Hematopoietic multipotent progenitor cell treated with erythropoietin and hydrocortisone succinate and interleukin-3 and kit ligand, for 6 days (in vitro differentiated cells): Measurements from ENCODE around the gene GABRQ.
A peak's percentile ranks its signal among the peaks of the same experiment; 100 is the strongest.

Experiments
- DNase-seq: peaks from one replicate; pipeline ENCODE4 v3.0.0-alpha.2; 2015

Gene GABRQ

DNA sequence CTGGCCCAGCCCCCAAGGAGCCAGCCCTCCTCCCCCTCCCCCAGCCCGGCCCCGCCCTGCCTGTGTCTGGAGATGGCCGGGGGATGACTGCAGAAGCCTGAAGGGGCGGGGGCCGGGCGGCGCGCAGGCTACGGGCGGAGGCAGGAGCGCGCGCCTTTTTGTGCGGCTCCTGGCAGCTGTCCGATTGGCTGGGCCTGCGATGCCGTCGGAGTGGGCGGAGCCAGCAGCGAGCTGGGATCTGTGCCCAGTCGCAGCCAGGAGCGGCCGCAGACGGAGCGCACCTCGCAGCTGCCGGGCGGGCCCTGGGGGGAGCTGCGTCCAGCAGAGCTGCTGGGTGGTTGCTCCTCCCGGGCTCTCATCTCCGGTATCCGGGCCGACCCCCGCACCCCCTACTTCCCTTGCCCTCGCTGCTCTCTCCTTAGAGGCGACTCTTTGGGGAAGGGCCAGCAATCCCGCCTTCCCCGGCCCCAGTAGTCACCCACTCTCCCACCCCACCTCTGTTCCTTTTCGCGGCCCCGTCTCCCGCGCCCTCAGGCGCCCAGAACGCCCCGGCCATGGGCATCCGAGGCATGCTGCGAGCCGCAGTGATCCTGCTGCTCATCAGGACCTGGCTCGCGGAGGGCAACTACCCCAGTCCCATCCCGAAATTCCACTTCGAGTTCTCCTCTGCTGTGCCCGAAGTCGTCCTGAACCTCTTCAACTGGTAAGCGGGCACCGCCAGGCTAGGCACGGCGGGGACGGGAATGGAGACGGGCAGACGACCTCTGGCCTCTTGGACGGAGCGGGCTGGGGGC, at the start of gene GABRQ:
TSS of gene GABRQ (plus strand) at position 247 of the 794 bp plus-strand sequence. CDS start at position 555, 308 bp downstream.
- DNase-seq: peak; percentile 44

DNA sequence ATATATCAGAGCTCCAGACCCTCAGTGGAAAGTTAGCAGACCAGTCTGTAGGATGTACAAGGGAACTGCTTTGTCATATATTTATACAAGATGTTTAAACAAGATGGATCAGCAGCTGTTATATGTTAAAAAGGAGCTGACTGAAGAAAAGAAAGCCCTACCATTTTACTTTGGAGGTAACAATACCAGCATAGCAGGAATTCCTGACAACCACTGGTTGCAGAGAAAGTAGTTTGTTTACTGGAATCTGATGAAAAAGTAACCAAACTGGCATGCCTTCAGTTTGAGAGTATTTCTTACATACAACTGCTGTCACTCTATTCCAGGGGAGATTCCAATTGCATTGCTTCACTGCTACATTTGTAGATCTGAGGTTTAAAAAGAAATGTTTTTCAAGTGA, 49.5 kb upstream of the GABRQ start:
- no peak for DNase-seq

DNA sequence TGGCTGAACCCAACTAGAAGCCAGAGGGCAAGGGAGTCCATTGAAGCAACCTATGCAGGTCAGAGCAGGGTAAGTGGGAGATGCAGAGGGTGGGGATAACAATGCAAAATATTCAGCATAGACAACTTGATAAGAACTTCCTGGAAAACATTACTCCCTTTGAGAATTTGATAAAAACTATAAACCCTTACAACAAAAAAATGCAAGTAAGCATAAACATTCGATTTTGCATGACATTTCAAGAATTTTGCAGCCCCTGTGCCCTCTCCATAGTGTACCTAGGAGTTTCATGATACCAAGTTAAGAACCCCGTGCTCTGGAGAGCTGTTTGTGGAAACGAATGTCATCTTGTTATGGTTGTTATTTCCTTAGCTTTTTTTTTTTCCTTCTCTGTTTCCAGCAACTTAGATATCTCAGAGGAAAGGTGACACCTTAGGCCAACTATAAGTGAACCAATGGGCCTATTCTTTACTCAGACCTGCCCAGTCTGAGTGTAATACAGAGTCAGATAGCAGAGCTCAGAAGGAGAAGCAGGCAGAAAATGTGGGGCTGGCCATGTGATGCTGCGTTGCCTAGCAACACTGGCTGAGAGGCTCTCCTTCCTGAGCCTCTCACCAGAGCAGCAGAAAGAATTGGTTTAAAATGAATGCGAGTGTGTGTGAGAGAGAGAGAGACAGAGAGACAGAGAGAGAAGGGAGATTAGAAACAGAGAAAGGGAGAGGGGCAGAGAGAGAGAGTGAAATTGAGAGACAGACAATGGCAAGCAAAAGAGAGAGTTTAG, 36.7 kb upstream of the GABRQ start:
- no peak for DNase-seq

DNA sequence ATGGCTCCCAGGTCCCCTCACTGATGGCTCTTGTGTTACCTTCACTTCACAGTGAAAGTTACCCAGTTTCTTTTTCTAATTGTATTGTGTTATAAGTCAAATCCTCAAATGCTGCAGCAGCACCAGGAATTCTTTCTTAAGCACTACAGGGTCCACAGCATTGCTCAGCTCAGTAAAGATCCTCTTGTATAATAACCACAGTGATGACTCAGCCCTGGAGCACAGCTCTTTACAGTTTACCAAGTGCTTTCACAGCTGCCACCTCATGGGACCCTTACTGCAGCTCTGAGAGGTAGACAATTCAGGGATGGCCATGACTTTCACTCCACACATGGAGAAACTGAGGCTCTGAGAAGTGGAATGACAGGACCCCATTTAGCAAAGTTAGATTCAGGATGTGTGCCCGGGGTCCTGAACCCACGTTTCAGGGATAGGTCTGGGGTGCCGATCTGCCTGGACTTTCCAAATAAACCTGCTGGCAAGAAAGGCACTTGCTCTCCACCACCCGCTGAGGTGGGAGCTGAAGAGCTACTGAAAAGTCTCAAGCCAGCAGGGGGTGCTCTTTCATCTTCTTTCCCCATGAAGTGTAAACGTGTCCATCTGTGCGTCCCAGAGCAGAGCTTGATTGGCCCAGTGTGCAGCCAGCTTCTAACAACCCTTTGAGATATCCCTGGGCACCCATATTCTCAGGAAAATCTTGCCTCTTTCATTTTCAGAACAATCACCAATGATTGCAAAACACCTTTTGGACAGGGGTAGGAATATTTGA, 35.7 kb upstream of the GABRQ start:
- peak; percentile 12 for DNase-seq

DNA sequence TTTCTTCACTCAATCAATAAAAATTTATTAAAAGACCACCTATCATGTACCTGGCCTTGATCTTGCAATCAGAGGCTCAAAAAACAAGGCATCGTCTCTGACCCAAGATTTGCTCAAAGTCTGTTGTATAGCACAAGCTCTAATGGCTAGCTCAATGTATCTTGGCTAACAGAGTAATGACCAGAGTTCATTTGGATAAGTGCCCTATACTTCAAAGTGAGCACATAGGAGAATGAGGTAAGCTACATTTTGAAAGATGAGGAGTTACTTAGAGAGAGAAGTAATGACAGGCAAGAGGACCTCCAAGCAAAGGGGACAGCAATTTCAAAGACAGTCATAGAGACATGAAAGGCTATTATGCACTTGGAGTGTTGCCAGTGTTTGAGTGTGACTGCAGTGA, 22.9 kb upstream of the GABRQ start:
- no peak for DNase-seq

DNA sequence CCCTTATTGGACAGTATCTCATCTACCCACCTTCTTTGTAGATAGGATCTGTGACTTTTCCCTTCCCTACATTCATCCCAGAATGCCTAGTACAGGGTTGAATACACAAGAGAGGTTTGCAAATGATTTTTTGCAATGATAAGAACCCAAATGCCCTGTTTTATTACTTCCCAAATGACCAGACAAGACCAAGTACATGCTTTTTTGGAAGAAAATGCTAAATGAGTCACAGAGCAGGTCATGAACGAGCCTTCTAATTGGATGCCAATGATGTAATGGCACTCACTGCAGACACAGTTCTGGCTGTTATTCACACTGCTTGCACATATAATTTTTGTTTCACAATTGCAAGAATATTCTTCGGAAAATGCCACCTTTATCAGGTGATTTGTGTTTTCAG, 17.8 kb upstream of the GABRQ start:
- no peak for DNase-seq

DNA sequence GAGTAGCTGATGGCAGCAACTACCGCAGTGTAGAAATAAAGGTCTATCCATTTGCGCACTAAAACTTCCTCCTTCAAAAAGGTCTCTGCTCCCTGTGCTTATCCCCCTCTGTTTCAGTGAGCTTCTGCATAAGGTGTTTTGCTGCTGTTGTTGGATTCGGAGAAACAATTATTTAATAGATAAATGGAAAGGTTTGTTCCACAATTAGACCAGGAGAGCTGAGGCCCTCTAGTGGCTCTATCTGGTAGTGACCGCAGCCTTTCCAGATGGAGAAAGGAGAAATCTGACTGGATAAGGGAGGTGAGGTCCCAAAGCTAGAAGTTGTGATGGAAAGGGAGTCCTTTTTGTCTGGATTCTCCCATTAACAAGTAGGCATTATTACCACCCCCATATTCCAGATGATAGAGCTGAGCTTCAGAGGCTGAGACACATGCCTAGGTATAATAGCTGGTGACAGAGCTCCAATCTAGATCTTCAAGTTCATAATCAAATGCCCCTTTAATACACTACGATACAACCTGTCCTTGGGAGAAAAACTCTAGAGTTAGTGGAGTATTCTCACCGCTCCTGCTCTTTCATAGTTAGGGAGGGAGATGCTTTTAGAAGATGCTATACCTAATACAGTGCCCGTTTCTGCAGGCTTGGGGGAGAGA, 5.1 kb upstream of the GABRQ start:
- DNase-seq: peak; percentile 50

DNA sequence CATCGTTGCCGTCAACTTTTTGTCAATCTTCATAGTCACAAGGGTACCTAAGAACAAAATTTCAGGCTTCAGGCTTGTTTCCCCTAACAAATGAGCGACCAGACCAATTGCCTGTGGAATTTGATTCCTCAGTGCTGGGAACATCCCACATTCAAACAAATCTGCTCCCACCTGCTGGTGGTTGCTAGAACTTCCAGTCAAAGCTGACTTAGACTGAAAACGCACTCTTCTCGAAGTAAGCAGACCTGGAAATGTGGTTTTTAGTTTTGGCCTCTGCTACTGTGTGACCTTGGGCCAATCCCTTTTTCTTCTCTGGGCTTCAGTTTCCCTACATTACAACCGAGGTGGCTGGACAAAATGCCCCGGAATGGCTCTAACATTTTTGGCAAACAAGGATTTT, 1.8 kb upstream of the GABRQ start:
- peak; percentile 39 for DNase-seq

DNA sequence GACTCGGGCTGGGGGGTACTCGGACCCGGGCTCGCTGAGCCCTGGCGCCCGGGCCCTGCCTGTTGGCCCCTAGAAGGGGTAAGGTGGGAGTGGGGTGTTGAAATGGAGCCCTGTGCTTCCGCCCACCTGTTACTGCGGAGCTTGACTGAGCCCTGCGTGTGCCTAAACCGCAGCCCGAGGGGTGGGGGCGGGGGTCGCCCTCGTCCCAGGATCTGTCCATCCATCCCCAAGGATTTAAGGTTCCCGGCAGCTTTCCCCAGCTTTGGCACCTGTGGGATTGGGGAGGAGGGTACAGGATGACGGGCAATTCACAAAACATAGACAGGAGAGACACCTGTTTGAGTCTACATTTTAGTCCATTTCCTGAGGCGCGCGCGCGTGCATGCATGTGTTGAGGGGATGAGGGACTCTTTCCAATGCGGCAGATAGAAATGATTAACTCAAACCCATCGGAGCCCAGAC, 779 bp downstream of the GABRQ start:
- DNase-seq: no peak

DNA sequence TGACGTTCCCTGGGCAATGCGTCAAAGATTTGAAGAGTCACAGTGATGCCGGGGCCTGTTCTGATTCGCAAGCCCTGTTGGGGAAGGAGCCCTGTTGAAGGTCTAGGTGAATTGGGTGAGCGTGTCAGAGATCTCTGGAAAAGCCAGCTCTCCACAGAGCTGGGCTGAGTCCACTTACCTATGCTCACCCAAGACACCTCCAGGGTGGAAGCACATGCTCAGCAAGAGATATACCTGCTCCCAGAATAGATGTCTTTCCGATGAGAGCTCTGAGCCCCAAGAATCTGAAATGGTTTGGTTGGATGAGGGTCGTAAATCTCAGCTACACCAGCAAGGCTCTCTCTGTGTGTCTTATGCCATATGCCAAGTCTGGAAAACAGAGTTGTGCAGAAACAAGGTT, 1.7 kb downstream of the GABRQ start:
- DNase-seq: no peak

DNA sequence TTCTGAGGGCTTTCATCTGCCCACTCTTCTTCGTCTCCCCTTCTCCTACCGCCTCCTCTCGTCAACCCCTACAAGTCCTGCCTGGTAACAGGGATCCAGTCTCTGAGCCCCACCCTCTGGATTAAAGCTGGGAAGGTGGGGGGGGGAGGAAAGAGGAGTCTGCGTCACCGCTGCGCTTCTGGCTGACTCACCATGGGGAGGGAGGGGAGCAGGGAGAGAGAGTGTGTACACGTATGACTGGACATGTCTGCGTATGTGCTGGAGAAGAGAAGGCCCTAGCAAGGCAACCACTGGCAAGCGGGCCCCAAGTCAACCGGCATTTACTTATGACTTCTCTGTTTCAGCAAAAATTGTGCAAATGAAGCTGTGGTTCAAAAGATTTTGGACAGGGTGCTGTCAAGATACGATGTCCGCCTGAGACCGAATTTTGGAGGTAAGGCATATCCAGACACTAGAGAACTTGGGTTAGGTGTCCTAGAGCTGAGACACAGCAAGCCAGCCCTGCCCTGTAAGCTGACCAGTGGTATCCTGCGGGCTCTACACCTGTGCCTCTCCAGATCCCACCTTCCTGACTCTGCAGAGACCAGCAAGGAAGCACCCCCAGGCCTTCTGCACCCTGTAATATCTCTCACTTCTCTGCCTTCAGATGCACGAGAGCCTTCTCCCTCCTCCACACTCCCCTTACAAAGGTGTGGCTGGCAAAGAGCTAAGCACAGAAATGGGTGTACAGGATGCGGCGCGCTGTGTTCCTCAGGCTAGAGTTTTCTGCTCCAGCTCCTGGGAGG, 2.5 kb downstream of the GABRQ start:
- no peak for DNase-seq

DNA sequence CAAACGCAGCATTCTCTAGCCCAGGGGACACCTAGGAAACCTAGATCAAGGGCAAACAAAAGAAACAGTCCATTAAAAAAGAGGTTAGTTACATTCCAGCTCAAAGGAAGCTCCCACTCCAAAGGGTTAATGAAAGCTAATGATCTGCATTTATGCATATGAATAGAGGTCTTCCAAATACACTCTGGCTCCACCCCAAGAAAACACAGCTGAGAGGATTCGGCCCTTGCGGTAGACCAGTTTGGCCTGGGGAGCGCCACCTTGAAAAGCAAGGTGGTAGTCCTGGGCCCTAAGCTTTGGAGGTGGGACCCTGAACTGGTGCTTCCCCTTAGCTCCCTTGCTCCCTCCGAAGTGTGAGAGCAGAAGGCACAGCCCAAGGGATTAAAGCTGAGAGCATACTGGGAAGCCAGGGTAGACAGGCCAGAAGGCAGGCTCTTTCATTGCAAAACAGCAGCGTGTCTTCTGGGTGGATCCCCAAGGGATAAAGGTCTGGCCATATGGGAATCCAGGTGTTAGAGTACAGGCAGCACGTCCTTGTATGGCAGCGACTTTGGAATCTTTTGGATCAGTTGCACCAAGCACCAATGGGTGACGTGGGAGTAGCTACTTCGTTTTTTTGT, 3.7 kb downstream of the GABRQ start:
- no peak for DNase-seq

DNA sequence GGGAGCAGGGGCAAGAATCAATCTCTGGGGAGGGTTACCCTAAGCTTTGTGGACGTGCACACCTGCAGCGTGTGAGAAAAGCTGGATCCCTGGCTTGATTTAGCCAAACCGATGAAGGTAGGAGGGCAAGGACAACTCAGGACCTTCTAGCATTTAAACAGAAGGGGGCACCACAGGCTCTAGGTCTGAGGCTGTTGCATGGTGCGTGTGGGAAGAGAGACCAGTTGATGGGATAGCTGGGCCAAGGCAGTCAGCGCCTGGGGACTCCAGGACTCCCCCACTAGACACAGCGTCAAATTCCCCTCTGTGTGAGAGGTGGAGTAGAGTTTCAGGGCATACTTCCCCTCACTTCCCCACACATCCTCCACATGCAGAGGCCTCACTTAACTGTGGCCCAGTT, 4.3 kb downstream of the GABRQ start:
- DNase-seq: peak; percentile 4

DNA sequence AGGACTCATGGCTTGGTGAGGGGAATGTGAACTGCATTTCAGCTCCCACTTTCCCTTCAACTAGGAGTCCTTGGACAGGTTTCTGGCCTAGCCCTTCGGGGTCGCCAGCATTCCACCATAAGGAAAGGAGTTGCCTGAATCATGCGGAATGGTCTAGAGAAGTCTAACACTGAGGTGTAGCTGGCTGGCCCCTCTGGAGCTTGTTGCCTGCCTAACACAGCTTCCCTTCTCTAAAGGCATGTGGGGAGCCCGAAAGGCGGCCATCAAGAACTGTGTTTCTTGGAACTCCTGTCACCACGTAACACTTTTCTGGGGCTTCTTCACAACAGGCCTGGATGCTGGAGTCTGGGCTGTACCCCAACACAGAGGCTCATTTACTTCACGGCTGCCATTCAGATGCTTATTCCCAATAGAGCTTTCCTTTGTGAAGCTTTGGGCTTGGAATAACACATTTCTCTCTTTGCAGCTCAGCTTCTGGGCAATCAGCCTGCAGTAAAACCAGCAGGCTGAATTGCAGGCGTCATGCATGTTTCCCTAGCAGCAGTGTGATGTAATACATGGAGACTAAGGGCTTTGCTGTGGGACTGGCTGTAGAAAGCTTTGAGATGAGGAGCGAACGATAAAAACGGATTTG, 5.4 kb downstream of the GABRQ start:
- DNase-seq: no peak

DNA sequence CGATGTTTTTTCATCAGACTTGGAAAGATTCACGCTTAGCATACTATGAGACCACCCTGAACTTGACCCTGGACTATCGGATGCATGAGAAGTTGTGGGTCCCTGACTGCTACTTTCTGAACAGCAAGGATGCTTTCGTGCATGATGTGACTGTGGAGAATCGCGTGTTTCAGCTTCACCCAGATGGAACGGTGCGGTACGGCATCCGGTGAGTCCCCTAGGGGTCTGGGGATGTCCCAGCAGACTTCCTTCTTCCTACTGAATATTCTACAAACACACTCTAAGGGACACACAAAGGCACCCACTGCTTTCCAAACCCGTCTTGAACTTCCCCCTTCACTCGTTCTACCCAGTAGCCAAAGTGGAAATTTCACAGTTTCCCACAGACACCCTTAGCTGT, 9.3 kb downstream of the GABRQ start:
- no peak for DNase-seq

DNA sequence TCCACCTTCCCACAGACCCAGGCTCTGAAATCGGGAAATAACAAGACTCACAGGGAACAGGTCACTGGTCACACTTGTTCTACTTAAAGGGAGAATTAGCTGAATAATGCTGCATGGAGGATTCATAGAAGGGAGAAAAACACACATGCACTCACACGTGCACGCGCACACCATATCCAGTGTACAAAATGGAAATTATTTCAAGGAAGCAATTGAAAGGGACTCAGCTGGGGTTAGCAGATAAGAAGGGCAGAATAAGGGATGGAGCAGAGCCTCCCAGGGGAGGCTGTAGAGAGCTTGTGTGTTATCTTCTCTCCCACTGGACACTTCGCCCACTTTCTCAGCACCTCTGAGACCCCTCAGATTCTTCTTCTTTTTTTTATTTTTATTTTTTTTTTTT, 10.3 kb downstream of the GABRQ start:
- DNase-seq: no peak

DNA sequence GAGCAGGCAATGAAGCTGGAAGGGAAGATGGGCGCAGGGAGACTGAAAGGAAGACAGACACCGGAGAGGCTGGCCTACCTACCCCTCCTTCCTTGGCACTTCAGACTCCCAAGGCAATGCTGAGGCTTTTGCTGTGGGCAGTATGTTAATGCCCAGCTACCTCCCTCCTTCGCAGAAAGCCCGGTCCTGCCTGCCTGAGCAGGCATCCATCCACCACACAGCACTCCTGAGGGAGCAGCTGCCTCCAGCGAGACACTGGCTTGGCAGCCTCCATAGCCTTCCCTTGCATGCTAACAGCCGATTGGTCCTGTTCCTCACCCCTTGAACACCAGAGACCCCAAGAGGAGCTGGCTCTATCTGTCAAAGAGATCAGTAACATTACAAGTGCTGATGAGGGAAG, 14.4 kb downstream of the GABRQ start:
- DNase-seq: no peak

DNA sequence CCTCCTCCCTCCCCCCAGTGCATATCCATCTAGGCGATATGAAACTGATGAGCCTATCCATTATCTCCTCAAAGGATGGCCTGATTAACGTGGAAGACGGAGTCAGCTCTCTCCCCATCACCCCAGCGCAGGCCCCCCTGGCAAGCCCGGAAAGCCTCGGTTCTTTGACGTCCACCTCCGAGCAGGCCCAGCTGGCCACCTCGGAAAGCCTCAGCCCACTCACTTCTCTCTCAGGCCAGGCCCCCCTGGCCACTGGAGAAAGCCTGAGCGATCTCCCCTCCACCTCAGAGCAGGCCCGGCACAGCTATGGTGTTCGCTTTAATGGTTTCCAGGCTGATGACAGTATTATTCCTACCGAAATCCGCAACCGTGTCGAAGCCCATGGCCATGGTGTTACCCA, 14.8 kb downstream of the GABRQ start:
- DNase-seq: no peak

DNA sequence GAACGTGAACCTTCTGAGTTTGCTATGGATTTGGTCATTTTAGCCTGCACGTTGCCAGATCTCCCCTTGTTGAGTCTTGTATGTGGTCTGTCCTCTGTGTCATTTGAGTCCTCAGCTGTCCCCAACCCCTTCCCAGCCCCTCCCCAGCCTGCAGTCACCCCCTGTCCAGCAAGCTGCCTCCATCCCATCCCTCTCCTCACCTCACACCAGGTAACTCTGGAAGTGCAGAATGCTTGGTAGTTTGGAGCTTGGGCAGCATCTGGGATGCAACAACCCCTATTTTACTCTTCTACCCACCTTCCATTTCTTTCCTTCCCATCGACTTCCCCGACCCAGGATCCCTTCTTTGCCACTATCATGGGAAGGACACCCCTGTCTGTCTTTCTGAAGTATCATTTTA, 18.4 kb downstream of the GABRQ start:
- DNase-seq: no peak

DNA sequence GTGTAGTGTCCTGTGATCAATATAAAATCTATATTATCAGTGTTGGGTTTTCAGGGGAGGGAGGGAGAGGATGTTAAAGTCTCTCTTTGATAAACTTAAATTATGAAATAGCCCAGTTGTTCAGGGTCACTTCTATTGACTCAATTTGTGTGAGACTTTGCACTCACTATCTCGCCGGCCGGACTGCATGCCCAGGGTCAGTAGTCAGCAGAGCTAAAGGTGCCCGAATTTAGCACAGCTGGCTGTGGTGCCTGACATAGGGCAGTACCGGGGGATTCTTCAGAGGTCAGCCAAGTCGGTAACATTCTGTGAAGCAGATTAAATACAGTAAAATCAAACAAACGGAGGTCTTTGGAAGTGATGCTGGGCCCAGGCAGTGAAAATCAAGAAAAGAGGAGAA, 19.2 kb downstream of the GABRQ start:
- DNase-seq: no peak

DNA sequence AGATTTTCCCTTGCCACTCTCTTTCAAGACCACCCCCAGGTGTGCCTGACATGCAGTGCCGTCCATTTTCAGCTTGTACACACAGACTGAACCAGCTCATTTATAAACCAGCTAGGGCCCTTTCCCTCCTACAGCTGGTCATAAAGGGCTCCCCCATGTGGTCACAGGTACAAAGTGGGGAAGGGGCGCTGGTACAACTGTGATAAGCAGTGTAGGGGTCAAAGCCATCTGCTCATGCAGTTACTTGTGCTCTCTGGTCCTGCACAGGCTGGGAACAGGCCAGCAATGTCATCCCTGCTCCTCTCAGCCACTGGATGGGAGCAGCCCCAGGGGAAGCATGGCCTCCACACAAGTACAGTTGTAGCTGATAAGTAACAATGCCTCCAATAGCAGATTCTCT, 20.6 kb downstream of the GABRQ start:
- DNase-seq: no peak
